Hypothalamus (tissue), 51 donors: ENCODE results near the gene STAT1.

ENCODE experiments used
- DNase-seq, 51 donors: peaks; one replicate each; lab custom pipeline; 2025; lab: John Stamatoyannopoulos, UW

The STAT1 gene

GRCh38 chr2:190986221-190986953, 27.6 kb downstream of the STAT1 start:
- DNase-seq = no peak

- no peak for DNase-seq
Observed at GRCh38 chr2:190984595-190984994, 29.4 kb downstream of the STAT1 start.

DNA sequence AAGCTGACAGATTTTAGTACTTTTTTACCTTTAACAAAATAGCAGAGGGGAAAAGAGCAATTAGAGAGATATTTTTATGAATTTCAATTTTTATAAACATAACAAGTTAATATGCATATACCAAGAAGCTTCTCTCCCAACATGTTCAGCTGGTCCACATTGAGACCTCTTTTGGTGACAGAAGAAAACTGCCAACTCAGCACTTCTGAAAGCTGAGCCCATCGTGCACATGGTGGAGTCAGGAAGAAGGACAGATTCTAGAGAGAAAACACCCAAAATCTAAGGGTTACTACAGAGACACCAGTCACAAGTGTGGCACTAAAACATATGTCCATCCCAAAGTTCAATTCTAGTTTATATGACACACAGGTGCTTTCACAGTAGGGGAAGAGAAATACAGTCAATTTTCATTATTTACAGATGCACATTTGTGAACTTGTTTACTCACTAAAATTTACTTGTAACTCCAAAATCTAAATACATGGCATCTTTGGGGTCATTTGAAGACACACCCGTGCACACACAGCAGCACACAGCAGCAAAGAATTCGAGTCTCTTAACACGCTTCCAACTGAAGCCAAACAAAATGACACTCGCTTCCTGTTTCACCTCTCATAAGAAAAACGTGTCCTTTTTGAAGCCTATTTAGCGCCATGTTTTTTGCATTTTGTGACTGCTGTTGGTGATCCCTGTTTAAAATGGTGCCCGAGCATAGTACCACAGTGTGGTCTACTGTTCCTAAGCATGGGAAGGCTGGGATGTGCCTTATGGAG, 31.5 kb downstream of the STAT1 start:
- DNase-seq = no peak

DNA sequence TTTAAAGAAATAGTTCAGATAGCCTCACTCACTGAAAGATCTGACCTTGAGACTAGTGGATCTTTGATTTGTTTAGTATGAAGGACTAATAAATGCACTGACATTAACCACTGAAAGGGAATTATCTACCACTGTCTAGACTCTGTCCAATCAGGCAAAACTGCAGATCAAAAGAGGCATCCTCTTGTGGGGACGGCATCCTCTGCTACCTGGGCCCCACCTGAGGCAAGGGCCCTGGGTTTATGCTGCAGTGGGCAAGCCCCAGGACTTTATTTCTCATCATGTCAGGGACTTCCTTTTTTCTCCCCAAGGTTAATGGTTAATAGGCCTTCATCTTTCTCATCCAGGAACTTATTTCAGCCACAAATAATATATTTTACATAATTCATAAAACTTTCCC, 32.2 kb downstream of the STAT1 start:
- DNase-seq = no peak

DNA sequence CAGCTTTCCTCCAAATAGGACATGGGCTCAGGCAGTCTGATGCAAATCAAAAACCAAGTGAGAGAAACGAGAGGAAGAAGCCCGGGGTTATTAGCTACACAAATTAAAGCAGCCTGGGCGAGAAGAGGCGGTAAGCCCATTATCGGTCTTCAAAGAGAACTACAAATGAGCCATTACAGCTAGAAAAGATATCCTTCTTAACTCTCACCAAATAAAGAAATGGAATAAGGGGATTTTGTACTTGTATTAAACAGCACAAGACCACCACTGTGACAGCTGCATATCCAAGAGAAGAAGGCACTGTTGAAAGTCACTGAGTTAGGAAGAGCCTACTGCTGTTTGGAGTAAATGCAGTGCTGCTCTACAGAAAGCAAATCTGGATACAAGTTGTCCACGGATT, 32.6 kb downstream of the STAT1 start:
- DNase-seq = no peak

DNA sequence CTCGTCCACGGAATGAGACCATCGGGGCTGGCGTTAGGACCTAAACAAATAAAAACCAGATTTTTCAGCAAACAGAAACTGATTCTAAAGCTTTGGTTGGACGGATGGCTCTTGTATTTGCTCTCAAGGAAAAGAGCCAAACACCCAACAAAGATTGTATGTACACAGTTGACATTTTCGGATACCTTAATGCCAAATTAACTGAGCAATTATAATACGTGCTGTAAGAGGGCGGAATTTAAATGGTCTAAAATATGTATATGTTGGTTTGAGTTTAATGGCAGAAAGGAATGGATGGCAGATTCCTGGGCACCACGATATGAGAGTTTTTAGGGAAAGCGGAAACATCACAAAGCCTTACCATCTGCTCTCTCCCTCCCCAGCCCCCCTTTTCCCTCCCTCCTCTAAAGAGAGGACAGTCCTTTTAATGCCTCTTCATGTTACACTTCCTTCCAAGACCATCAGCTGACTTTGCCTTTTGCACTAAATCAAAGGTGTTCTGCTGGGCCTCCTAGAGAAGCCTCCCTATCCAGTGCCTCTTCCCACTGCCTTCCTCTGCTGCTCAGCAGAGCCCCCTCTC, 33.3 kb downstream of the STAT1 start:
- DNase-seq = no peak

DNA sequence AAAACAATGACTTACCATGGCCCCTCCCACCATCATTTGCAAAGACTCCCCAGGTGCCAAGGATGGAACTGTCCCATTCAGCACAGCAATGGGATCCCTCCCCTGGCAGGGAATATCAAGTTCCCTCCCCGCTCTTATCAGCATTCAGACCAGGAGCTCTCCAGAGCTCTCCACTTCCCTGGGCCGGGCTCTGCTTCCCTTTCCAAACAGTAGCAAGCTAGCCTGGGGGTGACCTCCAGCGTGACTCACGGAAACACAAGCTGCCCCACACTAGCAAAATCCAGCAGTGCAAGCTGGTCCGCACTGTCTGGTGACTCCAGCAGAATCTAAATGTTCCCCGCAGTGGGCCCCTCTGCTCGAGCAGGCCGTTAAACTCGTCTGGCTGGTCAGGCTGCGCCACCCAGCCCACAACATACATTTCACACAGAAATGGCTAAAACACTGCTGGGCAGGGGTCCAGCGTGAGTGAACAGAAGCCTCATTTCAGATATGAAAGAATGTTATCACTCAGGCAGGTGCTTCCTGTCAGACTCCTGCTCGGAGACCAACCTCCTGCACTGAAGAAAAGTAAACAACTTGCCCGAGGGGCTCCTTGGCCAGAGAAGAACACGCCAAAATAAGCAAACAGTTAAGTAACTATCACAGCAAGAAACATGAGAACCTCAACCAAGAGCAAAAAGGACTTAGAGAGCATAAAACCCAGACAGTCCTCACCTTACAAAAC, 33.9 kb downstream of the STAT1 start:
- no peak for DNase-seq

DNA sequence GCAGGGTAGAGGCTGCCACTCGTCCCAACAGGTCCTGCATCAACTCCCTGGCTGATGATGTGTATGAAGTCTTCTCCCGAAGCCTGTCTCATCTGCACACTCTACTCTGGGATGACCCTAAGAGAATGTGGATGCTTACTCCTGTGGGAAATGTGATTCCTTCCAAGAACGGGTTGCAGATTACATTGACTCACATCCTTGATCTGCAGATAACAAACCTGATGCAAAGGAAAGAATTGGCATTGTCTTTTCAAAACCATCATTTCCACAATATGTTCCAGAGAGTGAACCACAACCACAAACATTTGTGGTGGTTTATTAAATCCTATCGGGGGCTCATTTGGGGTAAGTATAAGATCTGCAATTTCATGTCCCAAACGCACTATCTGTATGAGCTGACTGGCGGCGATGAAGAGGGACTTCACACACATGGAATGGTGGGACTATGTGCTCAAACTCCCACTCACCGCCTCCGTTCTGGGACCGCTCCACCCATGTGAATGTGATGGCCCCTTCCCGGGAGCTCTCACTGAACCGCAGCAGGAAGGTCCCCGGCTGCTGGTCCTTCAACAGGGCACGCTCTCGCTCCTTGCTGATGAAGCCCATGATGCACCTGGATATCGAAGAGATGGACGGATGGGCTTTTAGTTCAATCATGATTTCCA, 35.5 kb downstream of the STAT1 start:
- DNase-seq = no peak

GRCh38 chr2:190977505-190977904, 36.5 kb downstream of the STAT1 start:
- no peak for DNase-seq

- no peak for DNase-seq
Observed at GRCh38 chr2:190976521-190976920, 37.5 kb downstream of the STAT1 start.

DNA sequence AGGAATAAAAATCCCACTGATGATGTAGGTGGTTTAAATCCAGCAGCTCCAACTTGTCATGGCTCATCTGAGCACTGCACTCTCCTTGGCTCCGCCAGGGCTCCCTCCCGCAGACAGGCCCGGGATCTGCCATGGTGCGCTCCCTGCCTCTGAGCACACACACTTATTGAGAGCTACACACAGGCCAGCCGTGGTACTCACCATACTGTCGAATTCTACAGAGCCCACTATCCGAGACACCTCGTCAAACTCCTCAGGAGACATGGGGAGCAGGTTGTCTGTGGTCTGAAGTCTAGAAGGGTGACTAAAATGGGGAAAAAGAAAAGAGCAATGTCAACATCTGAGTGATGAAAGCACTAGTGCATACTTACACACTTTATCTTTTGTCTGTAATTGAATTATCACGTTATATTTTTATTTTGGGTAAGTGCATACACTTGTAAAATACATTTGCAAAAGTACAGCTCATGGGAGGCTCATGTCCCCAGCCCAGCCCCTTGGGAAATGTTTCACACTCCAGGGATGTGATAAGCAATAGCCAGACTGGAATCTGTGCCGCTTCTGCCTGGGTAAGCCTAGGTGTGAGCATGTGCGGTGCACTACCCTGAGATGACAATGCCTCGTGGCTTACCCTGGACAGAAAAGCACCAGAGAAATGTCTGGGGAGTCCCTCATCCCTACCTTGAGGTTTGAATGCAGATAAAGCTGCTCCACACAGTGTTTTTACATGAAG, 39.2 kb downstream of the STAT1 start:
- DNase-seq = peak in 2 of 51 donors; percentile 18 to 26

DNA sequence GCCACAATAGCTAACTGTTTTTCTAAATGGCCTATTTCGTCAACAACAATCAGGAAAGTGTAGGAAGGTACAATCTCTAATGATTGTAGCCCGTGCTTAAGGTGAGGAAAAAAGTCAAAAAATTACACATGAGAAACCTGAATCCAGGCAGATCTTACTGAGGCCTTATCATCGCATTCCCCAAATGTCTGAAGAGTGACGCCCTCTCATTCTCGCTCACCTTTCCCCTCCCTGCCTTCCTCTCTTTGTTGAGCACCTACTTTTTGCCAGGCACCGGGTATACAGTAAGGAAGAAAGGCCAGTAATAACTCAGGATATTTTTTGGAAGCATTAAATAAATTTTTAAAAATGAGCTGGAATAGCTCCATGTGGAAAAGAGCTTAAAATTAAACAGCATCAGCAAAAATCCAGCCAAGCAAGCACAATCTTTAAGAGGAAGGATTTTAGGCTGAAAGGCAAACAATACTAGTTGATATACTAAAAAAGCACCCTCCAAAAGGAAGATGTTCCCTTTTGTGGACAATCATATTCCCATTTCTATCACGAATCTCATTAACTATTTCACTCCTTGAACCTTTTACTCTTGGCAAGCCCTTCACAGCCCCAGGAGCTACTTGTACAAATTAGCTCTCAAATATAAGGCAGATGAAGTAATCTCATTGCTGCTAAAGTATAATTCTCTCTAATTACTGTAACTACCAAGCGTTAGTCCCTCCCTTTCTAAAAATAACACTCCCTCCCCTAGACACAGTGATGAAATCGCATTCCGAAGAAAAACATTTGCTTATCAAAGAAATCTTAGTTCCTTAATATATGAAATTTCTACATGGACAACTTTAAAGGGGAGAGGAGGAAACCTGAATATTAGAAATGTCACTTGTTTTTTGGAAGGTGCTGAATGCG, 40.0 kb downstream of the STAT1 start:
- DNase-seq = no peak

GRCh38 chr2:190973262-190973661, 40.7 kb downstream of the STAT1 start:
- no peak for DNase-seq

GRCh38 chr2:190972846-190973245, 41.1 kb downstream of the STAT1 start:
- no peak for DNase-seq

GRCh38 chr2:190972213-190972612, 41.8 kb downstream of the STAT1 start:
- DNase-seq = no peak

GRCh38 chr2:190970873-190971506, 43.0 kb downstream of the STAT1 start:
- DNase-seq = no peak

DNA sequence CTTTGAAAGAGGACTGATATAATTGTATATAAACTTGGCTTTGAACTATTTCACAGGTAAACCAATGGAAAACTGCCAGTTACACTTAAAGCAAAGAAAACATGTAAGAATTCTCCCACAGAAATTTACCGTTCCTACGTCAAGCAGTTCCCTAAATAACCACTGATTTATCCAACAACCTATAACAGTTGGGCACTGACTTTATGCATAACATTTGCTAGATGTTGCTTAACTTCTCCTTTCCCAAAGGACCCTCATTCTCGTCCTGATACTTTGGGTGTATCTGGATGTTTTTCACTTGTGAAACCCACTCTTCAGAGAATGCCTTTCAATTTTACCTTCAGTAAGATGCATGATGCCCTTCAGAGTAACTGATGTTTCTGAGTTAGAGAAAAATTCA, 43.8 kb downstream of the STAT1 start:
- DNase-seq = no peak

GRCh38 chr2:190968522-190968921, 45.4 kb downstream of the STAT1 start:
- no peak for DNase-seq
